ENCODE results near the gene ADAMTS2. TPM values are rescaled to one million over a fixed set of nuclear protein-coding genes. Genes with fewer than 3 reads are reported as not detected.

The ADAMTS2 gene
- total RNA-seq, 2 experiments from 2014 or later, result not detected

GRCh38 chr5:179227580-179228311, 117.5 kb downstream of the ADAMTS2 start:
- ChIA-PET CTCF (no interaction called here), POLR2A (no interaction called here)
- H3K27me3 ChIP-seq (ENCODE audit: control insufficient read depth in 1 of 2, insufficient read depth in 2 of 2, low read length in 2 of 2), result no peaks in the 10 kb centered on the region
- H3K4me3 ChIP-seq (ENCODE audit: low read length), result no peak overlapping the region
- TF ChIP-seq CTCF (IDR thresholded peaks at IDR 0.05), result no peak
- no peak overlapping the region for H3K27ac ChIP-seq (ENCODE audit: low read depth in 1 of 2, low read length in 2 of 2)
- H3K9me3 ChIP-seq (ENCODE audit: control insufficient read depth in 1 of 2, insufficient read depth in 1 of 2, low read length in 2 of 2), result peaks cover 0 to 26% of the 10 kb centered on the region in 2 experiments
- H3K4me3 Mint-ChIP-seq, result no peak overlapping the region
- H3K27me3 Mint-ChIP-seq, result no peaks in the 10 kb centered on the region
- peak in 2 of 14 experiments; percentile 3 to 27 for DNase-seq
- ATAC-seq (ENCODE audit: poor library complexity), result no peak
- H3K36me3 ChIP-seq (ENCODE audit: insufficient read depth, low read length), result no peaks in the 10 kb centered on the region
- no peak overlapping the region for H3K27ac Mint-ChIP-seq
- H3K4me1 ChIP-seq (ENCODE audit: insufficient read depth, low read length), result no peaks in the 10 kb centered on the region
- no peaks in the 10 kb centered on the region for H3K36me3 Mint-ChIP-seq (ENCODE audit: low read depth)
- peaks cover 4% of the 10 kb centered on the region for H3K9me3 Mint-ChIP-seq
- H3K4me1 Mint-ChIP-seq (ENCODE audit: low read depth), result no peaks in the 10 kb centered on the region
- intact Hi-C loops (cut with DNase I, micrococcal nuclease), result no loop called here

DNA sequence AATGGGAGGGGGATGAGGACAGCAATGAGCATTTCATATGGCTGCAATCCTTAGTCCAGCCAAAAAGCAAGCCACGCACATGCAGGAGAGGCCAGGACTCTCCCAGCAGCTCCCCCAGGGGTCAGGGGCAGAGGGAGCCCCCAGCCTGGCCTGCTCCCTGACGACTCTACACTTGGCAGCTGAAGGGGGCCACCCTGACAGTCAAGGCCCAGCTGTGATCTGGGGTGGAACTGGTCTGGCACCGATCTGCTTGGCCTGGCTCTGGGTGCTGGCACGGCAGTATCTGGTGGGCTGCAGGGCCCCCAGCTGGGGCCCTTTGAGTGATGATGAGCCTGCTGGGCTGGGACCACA, 118.1 kb downstream of the ADAMTS2 start:
- Histone ChIP-seq H3K4me1 (ENCODE audit: insufficient read depth, low read length) (no peaks in the 10 kb centered on the region), H3K36me3 (ENCODE audit: insufficient read depth, low read length) (no peaks in the 10 kb centered on the region), H3K27ac (ENCODE audit: low read depth in 1 of 2, low read length in 2 of 2) (no peak overlapping the region), H3K27me3 (ENCODE audit: control insufficient read depth in 1 of 2, insufficient read depth in 2 of 2, low read length in 2 of 2) (no peaks in the 10 kb centered on the region), H3K9me3 (ENCODE audit: control insufficient read depth in 1 of 2, insufficient read depth in 1 of 2, low read length in 2 of 2) (peaks cover 0 to 32% of the 10 kb centered on the region in 2 experiments), H3K4me3 (ENCODE audit: low read length) (no peak overlapping the region)
- ChIA-PET POLR2A (no interaction called here), CTCF (no interaction called here)
- H3K9me3 Mint-ChIP-seq, result peaks cover 4% of the 10 kb centered on the region
- no peaks in the 10 kb centered on the region for H3K27me3 Mint-ChIP-seq
- H3K36me3 Mint-ChIP-seq (ENCODE audit: low read depth), result no peaks in the 10 kb centered on the region
- no peak overlapping the region for H3K27ac Mint-ChIP-seq
- TF ChIP-seq CTCF (IDR thresholded peaks at IDR 0.05), result no peak
- H3K4me3 Mint-ChIP-seq, result no peak overlapping the region
- no peak for ATAC-seq (ENCODE audit: poor library complexity)
- intact Hi-C loops (cut with DNase I, micrococcal nuclease), result no loop called here
- no peak for DNase-seq
- H3K4me1 Mint-ChIP-seq (ENCODE audit: low read depth), result no peaks in the 10 kb centered on the region

DNA sequence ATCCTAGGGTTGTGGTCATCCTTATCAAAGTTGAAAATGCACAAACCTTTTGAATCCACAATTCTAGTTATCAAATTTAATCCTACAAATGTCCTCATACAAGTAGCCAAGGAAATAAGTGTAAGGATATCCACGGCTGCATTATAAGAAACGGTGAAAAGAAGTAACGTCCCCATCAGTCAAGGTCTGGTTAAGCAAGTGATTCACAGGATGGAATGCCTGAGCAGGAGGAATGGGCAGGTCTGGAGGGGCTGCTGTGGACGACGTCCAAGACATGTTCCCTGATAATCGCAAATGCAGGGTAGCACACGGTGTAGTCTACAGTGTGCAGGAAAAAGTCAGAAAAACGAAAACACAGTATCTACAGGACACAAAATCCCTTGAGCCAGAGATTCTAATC, 118.6 kb downstream of the ADAMTS2 start:
- H3K4me1 ChIP-seq (ENCODE audit: insufficient read depth, low read length), result no peaks in the 10 kb centered on the region
- CTCF ChIA-PET, result no interaction called here
- no peaks in the 10 kb centered on the region for H3K36me3 ChIP-seq (ENCODE audit: insufficient read depth, low read length)
- H3K36me3 Mint-ChIP-seq (ENCODE audit: low read depth), result no peaks in the 10 kb centered on the region
- no peak overlapping the region for H3K4me3 ChIP-seq (ENCODE audit: low read length)
- no peak overlapping the region for H3K27ac ChIP-seq (ENCODE audit: low read depth in 1 of 2, low read length in 2 of 2)
- H3K27ac Mint-ChIP-seq, result no peak overlapping the region
- H3K9me3 ChIP-seq (ENCODE audit: control insufficient read depth in 1 of 2, insufficient read depth in 1 of 2, low read length in 2 of 2), result peaks cover 0 to 37% of the 10 kb centered on the region in 2 experiments
- intact Hi-C loops (cut with DNase I, micrococcal nuclease), result no loop called here
- no peaks in the 10 kb centered on the region for H3K27me3 Mint-ChIP-seq
- H3K4me1 Mint-ChIP-seq (ENCODE audit: low read depth), result no peaks in the 10 kb centered on the region
- DNase-seq, result no peak
- H3K27me3 ChIP-seq (ENCODE audit: control insufficient read depth in 1 of 2, insufficient read depth in 2 of 2, low read length in 2 of 2), result no peaks in the 10 kb centered on the region
- TF ChIP-seq CTCF (IDR thresholded peaks at IDR 0.05), result no peak
- H3K4me3 Mint-ChIP-seq, result no peak overlapping the region
- peaks cover 4% of the 10 kb centered on the region for H3K9me3 Mint-ChIP-seq
- no peak for ATAC-seq (ENCODE audit: poor library complexity)
- POLR2A ChIA-PET, result no interaction called here
